Upper lobe of right lung (tissue), 1 donor: ENCODE measurements around the gene SIGLEC5. TPM values are rescaled to one million over a fixed set of nuclear protein-coding genes. Genes with fewer than 3 reads are reported as not detected.

Source experiments
- ATAC-seq: fragments of 200-7000 bp; cut with Tn5 transposase; one replicate; pipeline ENCODE4 v1.9.1; 2020; ENCODE audit warnings: mild to moderate bottlenecking, moderate library complexity
- DNase-seq: peaks from one replicate; pipeline ENCODE4 v3.0.0-alpha.2; 2020
- H3K27ac ChIP-seq: fragments of 200-600 bp; one replicate; pipeline ENCODE4 v1.8.0; 2022
- H3K27me3 ChIP-seq: fragments of 200-600 bp; one replicate; pipeline ENCODE4 v1.8.0; 2022; ENCODE audit warnings: mild to moderate bottlenecking
- H3K36me3 ChIP-seq: fragments of 200-600 bp; one replicate; pipeline ENCODE4 v1.8.0; 2022
- H3K4me1 ChIP-seq: fragments of 200-600 bp; one replicate; pipeline ENCODE4 v1.8.0; 2022
- H3K4me3 ChIP-seq: fragments of 200-600 bp; one replicate; pipeline ENCODE4 v1.8.0; 2022; ENCODE audit warnings: mild to moderate bottlenecking
- H3K9me3 ChIP-seq: fragments of 200-600 bp; one replicate; pipeline ENCODE4 v1.8.0; 2022
- CTCF ChIP-seq: fragments of 200-600 bp; IDR thresholded peaks from one replicate; pipeline ENCODE4 v1.8.0; 2022; ENCODE audit warnings: antibody characterized with exemption
- intact Hi-C: fragments of 100-400 bp; cut with DNase I; formaldehyde crosslinking; loops from one replicate; pipeline ENCODE4 v1.11.0; 2022
- total RNA-seq: library from RNA; stranded (reverse); fragmentation: NEBNext Ultra II Directional; extraction: Animal tissue kit (Norgen Biotek cat#: 25700); gene quantifications from one replicate; pipeline ENCODE4 v1.2.1, GENCODE V29; 2021
- donor health status: DM: no; HTN: yes; CAD: no; lungs with severe emphysema.

Gene SIGLEC5
- total RNA-seq, 1 donor from 2014 or later, result 0.90 TPM

GRCh38 chr19:51590441-51590840 lies 39.8 kb downstream of the SIGLEC5 start:
- H3K4me1 ChIP-seq, result peaks cover 13% of the 10 kb centered on the region
- no peak overlapping the region for H3K27ac ChIP-seq
- DNase-seq (no peak), ATAC-seq (no peak)
- H3K27me3 ChIP-seq, result no peaks in the 10 kb centered on the region
- intact Hi-C loops, result no loop called here
- H3K9me3 ChIP-seq, result peaks cover 6% of the 10 kb centered on the region
- H3K36me3 ChIP-seq, result peaks cover 16% of the 10 kb centered on the region
- H3K4me3 ChIP-seq, result no peak overlapping the region
- TF ChIP-seq CTCF, result no peak

- ATAC-seq, result no peak
- no peak for DNase-seq
- intact Hi-C loops, result no loop called here
- Histone ChIP-seq H3K9me3 (peaks cover 6% of the 10 kb centered on the region), H3K27me3 (no peaks in the 10 kb centered on the region), H3K4me1 (peaks cover 8% of the 10 kb centered on the region), H3K27ac (no peak overlapping the region), H3K36me3 (peaks cover 22% of the 10 kb centered on the region), H3K4me3 (no peak overlapping the region)
- TF ChIP-seq CTCF, result no peak
Measured at GRCh38 chr19:51589511-51589910, 40.7 kb downstream of the SIGLEC5 start.

DNA sequence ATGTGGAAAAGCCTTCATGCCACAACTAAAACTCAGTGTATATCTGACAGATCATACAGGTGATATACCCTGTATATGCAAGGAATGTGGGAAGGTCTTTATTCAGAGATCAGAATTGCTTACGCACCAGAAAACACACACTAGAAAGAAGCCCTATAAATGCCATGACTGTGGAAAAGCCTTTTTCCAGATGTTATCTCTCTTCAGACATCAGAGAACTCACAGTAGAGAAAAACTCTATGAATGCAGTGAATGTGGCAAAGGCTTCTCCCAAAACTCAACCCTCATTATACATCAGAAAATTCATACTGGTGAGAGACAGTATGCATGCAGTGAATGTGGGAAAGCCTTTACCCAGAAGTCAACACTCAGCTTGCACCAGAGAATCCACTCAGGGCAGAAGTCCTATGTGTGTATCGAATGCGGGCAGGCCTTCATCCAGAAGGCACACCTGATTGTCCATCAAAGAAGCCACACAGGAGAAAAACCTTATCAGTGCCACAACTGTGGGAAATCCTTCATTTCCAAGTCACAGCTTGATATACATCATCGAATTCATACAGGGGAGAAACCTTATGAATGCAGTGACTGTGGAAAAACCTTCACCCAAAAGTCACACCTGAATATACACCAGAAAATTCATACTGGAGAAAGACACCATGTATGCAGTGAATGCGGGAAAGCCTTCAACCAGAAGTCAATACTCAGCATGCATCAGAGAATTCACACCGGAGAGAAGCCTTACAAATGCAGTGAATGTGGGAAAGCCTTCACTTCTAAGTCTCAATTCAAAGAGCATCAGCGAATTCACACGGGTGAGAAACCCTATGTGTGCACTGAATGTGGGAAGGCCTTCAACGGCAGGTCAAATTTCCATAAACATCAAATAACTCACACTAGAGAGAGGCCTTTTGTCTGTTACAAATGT lies 42.7 kb downstream of the SIGLEC5 start:
- TF ChIP-seq CTCF, result no peak
- no peaks in the 10 kb centered on the region for H3K27me3 ChIP-seq
- peaks cover 6% of the 10 kb centered on the region for H3K9me3 ChIP-seq
- H3K36me3 ChIP-seq, result peaks cover 41% of the 10 kb centered on the region
- no peak overlapping the region for H3K4me3 ChIP-seq
- intact Hi-C loops, result no loop called here
- DNase-seq (no peak), ATAC-seq (no peak)
- no peak overlapping the region for H3K27ac ChIP-seq
- no peaks in the 10 kb centered on the region for H3K4me1 ChIP-seq

GRCh38 chr19:51586799-51587198 lies 43.4 kb downstream of the SIGLEC5 start:
- no peak for TF ChIP-seq CTCF
- DNase-seq (no peak), ATAC-seq (no peak)
- H3K4me3 ChIP-seq, result no peak overlapping the region
- intact Hi-C loops, result no loop called here
- H3K27me3 ChIP-seq, result no peaks in the 10 kb centered on the region
- no peak overlapping the region for H3K27ac ChIP-seq
- peaks cover 6% of the 10 kb centered on the region for H3K9me3 ChIP-seq
- no peaks in the 10 kb centered on the region for H3K4me1 ChIP-seq
- peaks cover 48% of the 10 kb centered on the region for H3K36me3 ChIP-seq

GRCh38 chr19:51586103-51586728 lies 44.0 kb downstream of the SIGLEC5 start:
- TF ChIP-seq CTCF, result no peak
- Histone ChIP-seq H3K9me3 (peaks cover 6% of the 10 kb centered on the region), H3K27ac (no peak overlapping the region), H3K27me3 (no peaks in the 10 kb centered on the region), H3K4me3 (no peak overlapping the region), H3K36me3 (peaks cover 54% of the 10 kb centered on the region), H3K4me1 (no peaks in the 10 kb centered on the region)
- DNase-seq (no peak), ATAC-seq (peak; percentile 56)
- intact Hi-C loops, result no loop called here
